Embryonic facial prominence (tissue), 1 donor: ENCODE data around the gene ANKRD9.

Experiments used
- DNase-seq: peaks from one replicate; pipeline ENCODE4 v3.0.0-alpha.2; 2016; ENCODE audit errors: extremely low spot score

Gene ANKRD9

DNA sequence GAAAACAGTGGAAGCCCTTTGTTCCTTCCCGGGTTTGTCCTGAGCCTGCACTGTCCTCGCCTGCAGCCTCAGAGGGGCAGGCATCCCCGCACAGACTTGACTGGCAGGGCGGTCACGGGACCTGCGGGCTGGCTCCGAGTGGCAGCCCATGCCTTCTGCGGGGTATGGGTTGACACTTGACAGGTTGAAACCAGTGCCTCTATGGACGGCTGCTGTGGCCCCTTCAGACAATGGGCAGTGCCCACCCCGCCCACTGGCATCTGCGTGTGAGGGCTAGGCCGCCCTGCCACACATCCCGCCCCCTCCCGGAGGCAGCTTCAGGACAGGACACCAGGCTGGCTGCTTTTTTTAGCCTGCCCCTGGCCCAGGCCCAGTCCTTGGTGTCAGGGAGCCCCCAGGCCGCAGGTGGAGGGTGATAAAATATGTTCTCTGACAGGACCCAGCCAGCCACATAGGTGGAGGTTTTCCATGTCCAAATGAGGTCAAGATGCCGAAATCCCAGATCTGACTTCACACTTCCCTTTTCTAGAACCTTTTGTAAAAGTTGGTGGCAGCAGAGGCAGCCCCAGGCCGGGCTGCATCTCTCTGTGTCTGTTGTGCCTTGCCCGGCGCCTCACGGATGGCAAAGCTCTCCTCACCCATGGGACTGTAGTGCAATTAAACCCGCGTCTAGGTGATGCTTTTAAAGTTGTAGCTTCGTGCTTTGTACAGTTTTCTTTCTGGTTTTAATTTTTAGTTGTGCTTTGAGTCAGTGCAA lies 10.0 kb downstream of the ANKRD9 start:
- DNase-seq: no peak

DNA sequence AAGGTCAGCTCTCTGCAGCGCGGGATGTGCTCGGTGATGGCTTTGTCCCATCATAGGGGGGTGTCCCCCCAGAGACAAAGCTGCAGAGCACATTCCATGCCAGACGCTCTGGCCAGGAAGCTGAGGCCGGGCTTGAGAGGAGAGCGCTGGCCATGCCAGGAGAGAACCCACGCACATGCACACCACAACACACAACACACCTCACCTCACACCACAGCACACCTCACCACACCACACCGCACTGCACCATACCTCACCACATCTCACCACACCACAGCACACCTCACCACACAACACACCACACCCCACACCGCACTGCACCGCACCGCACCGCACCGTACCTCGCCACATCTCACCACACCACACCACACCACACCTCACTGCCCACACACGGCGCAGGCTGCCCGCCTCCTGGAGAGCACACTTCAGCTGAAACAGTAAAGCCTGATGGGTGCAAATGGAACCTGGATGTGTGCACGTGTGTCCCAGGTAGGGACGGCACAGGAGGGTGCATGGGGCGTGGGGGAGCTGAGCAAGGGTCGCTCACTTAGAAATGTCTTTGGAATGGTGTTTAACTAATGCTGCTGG lies 10.8 kb downstream of the ANKRD9 start:
- DNase-seq: no peak

DNA sequence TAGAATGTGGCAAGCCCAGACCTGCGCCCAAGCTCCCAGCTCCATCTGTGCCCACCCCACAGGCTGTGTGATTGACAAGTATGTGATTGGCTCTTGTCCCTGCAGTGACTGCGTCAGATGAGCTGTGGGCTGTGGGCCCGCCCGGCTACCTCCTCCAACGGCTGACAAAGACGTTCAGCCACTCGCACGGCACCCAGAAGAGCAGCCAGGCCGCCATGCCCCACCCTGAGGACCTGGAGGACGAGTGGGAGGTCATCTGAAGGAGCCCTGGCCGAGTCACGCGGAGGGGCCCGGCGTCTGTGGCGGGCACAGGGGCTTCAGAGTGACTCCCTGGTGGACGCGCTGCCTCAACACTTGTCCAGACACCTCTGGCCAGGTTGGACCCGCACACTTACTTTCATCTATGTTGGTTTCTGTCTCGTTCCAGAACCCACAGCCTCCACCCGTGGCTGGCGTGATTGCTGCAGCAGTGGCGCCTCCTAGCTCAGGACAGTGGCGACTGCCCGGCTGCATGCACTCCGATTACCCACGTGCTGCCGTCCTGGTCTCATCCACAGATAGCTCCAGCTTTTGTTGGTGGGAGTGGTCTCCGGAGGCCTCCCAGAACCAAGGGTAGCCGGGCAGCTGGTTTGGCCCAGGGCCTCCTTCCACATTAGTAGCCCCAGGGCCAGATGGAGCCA lies 11.4 kb downstream of the ANKRD9 start:
- no peak for DNase-seq

DNA sequence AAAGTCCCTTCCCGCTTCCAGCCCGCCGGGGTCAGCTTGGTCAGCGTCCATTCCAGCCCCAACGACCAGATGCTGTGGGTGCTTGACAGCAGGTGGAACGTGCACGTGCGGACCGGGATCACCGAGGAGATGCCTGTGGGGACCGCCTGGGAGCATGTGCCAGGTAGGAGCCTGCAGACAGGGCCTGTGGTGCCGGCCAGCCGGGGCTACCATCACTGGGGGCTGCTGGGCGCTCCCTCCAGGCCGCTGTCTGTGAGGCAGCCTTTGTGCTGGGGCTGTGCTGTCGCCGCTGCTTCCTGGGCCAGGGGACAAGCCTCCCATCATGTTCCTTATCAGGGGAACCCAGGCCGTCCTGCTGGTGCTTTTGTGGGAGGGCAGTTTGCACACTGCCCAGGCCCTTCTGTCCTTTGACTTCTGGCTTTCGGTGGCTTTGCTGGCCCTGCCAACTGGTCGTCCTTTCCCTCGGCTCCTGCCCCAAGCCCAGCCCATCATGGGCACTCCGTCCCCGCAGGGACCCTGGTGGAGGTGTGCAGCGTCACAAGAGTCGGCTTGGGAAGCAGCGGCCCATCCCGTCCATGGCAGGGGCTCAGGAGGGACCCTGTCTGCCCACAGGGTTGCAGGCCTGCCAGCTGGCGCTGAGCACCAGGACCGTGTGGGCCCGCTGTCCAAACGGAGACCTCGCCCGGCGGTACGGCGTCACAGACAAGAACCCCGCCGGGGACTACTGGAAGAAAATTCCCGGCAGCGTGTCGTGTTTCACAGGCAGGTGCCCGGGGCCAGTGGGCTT lies 12.4 kb downstream of the ANKRD9 start:
- no peak for DNase-seq

DNA sequence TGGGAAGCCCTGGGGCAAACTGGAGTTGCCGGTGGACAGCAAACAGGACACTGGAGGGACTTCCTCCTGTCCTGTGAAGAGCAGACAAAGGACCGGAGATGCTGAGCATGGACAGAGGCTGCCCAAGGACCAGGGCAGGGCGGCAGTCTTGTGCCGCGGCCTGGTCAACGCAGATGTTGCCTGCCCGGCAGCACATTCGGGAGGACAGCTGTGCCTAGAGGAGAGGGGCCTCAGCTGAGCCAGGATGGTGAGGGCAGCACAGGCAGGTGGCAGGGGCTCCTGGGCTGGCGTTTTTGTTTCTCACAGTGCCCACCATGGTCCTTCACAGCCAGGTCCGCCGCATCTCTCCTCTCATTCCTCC lies 13.3 kb downstream of the ANKRD9 start:
- DNase-seq: no peak

DNA sequence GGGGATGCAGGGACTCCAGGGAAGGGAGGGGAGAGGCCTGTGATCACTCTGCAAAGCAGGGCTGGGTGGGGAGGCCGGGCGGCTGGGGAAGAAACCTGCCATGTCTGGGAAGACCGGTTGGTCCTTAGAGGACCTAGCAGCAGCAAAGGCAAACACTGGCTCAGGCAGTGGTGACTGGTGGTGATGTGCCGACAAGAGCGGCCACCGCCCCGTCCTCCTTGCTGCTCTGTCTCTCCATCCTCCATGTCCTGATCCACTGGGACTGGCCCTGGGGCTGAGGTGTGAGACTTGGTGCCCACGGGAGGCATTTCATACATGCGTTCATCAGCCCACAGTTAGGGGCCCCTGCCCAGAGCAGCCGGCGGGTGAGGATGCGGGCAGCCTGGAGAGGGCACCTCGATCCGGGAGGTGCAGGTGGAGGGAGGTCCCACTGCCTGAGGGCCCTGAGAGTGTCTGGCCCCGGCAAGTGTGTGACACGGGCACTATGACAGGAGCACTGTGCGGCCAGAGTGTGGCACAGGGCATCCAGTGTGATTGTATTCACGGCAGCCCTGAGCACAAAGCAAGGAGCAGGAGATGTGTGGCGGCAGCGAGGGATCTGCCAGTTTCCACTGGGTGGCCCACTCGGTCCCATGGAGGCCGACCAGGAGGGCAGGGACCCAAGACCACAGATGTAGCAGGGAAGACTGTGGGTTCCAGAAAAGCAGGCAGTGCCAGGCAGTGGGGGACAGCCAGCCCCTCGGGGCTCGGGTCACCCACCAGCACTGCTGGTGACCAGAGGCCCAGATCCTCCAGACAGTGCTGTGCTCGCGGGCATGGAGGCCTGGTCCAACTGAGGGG lies 13.9 kb downstream of the ANKRD9 start:
- DNase-seq: no peak

DNA sequence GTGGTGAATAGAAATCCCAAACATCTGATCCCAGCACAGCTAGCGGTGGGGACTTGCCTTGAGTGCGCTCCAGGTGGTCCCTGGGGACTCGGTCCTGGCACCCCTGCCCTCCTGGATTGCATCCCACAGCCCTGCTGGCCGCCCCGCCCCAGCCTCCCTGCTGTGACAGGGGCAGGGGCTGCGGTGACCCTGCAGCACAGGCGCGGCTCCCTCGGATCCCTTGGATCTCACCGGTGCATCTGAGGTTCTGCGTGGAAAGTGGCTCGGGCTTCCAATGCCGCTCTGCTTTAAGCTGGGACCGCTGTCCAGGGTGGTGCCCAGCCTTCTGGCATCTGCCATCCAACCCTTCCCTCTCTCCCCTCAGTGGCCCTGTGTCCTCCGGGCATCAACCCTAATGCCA lies 16.0 kb downstream of the ANKRD9 start:
- no peak for DNase-seq

DNA sequence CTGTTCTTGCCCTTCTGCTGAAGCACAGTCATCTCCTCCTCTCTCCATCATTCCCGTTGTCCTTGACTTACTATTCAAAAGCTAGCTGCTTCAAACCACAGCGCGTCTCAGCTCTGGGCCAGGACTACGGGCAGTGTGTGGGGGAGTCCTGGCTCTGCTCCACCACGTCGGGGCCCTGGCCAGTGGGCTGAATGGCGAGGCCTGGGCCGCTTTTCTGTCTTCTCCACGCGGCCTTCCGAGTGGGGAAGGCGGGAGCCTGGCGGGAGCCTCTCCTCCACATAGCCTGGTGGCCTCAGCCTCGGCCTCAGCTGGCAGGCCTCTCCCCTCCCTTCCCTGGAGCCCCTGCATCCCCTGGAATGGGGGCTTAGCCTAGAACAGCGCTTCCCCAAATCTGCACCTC lies 16.5 kb downstream of the ANKRD9 start:
- DNase-seq: no peak

DNA sequence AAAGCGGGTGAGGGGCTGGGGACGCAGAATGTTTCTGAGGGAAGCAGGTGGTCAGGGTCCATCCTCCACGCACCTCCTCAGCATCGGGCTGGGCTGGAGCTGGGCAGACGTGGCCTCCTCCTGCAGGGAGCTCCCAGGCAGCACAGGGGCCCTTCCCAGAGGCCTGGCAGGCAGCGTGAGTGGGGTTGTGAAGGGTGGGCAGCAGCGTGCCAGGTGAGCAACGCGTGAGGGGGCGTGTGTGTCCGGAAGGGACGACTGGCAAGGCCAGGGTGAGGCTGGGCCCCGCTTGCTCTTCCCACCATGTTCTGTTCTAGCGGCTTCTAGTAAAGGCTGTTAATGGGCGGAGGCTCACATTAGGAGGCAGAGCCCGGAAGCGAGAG lies 17.1 kb downstream of the ANKRD9 start:
- DNase-seq: no peak

DNA sequence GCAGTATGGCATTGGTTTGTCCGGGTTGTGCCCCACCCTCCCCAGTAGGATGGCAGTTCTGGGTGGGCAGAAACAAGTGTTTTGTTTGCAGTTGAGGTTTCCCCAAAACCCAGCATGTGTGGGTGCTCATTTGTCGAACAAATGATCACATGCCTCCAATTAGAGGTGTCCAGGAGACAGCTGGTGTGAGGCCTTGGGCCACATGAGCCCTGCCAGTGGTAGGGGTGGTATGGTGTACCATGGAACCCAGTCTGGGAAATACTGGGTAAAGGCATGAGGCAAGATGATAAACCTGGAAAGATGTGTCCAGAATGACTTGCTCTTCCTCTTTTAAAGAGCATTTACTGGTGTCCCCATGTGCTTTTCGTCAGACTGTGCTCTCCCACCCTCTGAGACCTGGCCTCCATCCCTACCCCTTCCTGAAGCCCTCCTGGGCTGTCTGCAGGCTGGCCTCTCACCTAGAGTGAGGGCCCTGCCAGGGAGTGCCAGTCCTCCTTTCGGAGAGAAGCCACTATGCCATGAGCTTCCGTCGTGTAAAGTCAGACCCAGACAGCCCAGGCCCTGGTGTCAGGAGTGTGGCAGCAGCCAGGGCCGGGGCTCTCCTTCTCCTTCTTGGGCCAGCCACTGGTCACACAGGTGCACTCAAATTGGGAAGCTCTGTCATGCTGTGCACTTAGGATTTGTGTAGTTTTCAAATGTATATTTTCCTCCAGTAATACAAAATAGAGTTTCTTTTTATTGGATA lies 17.6 kb downstream of the ANKRD9 start:
- no peak for DNase-seq

DNA sequence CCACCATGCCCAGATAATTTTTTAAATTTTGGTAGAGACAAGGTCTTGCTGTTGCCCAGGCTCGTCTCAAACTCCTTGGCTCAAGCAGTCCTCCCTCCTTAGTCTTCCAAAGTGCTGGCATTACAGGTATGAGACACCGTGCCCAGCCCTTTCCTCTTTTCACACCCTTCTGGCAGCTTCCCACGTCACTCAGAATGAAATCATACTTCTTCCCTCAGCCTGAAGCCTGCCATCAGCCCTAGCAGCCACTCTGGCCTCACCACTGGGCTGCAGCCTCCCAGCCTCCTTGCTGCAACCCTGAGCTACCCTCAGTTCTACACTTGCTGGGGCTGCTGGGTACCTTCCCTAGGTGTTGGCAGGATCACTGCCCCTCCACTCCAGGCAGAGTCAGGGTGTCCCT lies 18.2 kb downstream of the ANKRD9 start:
- DNase-seq: no peak

DNA sequence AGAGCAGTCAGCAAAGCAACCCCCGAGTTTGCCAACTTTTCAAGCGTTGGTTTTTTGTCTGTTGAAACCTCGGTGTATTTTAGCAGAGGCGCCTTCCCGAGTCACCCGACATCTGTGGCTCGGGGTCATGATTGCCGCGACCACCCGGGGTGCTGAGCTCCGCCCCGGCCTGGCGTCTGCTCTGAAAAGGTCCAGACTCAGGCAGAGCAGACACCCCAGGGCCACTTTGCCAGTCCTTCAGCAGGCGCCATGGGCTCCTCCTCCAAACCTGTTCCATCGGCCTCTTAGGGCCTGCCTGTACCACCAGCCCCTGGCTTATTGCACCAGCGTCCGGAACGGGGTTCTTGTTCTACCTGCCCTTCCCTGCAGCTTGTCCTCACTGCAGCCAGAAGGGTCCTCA lies 19.1 kb downstream of the ANKRD9 start:
- DNase-seq: no peak

DNA sequence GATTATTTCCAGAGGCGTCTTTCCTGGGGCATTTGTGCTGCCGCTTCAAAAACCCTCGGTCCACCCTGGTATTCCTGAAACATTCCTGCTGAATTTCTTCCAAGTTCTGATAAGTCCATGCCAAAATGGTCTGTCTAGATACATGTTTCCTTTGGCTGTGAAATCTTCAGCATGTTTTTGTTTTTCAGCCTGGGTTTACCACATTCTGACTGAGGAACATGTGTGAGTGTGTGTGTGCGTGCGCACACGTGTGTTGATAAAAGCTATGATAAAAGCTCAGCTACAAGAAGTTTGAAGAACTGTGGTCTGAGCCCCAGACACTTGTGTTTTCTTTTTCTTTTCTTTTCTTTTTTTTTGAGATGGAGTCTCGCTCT lies 22.4 kb downstream of the ANKRD9 start:
- DNase-seq: no peak

DNA sequence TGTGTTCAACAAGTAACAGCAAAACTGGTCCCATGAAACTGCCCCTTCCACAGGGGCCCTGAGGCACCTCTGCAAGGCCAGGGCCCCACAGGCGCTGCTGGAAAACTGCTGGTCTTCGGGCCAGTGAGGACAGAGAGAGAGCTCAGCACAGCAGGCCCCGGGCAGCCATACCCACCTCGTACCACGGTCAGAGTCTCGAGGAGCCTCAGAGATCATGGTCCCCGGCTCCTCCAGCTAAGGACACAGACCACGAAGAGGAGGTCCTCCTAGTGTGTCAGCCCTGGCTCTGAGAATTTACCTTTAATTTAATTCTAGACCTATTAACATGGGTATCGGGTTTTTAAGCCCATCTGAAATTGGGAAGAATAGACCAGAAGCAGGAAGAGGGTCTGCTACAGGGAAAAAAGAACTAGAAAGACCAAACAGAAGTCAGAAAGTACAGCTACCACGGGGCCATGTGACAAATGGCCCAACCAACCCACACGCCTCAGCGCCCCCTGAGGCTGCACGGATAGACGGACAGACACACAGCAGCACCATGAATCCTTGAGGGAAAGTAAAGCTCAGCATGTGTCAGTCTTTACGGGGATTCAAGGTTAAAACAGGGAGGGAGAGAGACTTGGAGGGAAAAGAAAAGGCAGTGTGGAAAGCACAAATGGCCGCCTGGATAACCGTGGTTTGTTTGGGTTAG lies 22.9 kb downstream of the ANKRD9 start:
- DNase-seq: no peak

DNA sequence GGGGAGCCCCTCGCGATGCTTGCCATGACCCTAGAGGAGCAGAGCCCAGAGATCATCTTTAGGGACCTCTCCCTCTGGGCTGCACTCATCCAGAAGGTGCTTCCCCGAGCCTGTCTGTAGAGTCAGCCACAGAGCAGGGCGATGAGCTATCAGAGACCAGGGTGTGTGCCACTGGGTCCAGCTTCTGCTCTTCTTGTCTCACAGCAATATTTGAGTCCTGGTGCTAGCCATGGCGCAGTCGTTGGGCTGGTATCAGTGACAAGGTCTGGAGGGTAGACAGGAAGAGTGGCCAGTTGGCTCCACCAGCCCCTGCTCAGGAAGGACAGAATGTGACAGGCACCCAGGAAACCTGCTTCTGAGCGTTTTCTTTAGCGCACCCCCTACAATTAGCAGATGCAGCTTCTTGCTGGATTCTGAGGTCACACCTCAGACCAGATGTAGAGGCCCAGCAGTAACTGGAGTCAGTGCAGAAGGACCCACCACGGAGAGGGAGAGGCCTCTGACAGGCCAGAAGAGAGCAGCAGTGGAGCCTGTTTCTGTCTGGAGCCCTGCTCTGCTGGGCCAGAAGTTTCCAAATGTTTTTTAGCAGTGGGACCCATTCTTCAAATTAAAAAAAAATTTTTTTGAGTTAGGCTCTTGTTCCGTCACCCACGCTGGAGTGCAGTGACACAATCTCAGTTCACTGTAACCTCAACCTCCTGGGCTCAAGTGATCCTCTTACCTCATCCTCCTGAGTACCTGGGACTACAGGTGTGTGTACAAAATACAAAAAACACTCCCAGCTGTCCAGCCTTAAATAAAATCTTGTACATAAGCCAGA lies 23.7 kb downstream of the ANKRD9 start:
- no peak for DNase-seq

DNA sequence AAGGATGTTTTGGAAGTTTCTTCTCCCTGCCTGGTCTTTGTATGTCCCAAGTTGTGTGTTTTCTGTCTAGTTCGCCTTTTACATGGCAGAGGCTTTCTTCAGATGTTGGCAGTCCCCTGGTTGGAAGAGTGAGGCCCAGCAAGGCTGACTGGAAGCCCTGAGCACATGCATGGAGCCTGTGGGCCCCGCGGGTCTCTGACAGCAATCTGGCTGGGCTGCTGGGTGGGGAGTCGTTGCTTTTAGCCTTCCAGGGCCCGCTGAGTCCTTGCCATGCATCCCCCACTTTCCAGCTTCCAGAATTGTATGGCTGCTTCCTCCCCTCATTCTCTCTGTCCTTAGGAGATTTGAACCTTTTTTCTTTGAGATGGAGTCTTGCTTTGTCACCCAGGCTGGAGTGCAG lies 25.3 kb downstream of the ANKRD9 start:
- no peak for DNase-seq

DNA sequence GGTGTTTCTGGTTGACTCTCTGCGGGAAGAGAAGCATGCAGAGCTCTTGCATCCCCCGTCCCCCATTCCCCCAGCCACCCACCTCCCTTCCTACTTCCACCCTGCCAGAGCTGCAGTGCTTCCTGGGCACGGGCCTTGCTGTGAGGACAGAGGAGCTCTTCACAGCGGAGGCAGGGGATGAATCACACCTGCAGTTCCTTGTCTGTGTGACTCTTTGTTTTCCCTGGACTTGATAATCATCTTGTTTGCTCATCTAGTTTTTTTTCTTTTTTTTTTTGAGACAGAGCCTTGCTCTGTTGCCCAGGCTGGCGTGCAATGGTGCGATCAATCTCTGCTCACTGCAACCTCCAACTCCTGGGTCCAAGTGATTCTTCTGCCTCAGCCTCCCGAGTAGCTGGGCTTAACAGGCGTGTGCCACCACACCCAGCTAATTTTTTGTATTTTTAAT lies 27.8 kb downstream of the ANKRD9 start:
- DNase-seq: no peak

DNA sequence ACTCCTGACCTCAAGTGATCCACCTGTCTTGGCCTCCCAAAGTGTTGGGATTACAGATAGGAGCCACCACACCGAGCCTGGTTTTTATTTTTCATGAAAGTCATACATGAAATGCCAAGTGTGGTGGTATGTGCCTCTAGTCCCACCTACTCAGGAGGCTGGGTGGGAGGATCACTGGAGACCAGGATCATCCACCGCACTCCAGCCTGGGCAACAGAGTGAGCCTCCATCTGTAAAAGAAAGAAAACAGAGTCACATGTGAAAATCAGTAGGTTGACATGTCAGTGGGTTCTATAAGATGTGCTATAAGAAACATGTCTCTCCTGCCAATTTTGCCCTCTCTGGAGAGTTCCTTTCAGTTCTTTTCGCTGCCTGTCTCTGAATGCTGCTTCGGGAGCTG lies 28.2 kb downstream of the ANKRD9 start:
- DNase-seq: no peak

DNA sequence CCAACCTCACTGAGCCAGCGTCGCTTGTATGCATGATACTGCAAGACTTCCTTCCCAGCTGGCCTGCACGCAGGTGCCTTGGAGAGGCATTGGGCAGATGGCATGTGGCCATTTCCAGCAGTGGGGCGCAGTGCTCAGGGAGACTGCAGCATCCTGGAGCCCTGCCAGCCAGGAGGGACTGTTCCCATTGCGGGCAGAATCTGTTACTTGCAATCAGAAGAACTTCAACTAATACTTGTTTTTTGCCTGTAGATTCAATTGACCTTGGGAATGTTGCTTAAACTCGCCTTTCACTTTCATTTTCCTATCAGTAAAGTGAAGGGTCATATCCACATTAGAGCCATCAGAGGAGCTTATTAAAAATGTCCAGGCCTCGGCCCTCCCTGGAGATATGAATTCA lies 29.8 kb downstream of the ANKRD9 start:
- no peak for DNase-seq
